GM12878 (cell line): Measurements from ENCODE around the gene SMIM10. TPM values are rescaled to one million over a fixed set of nuclear protein-coding genes. Genes with fewer than 3 reads are reported as not detected.

ENCODE experiments used
- ATAC-seq: fragments of 200-7000 bp; cut with Tn5 transposase; 3 replicates; pipeline ENCODE4 v1.9.1; 2020; ENCODE audit warnings: mild to moderate bottlenecking, moderate library complexity
- BruUV-seq: library from RNA; stranded (reverse); fragments of 400-500 nt; replicated peaks from 2 replicates; lab custom pipeline; 2021; lab: Mats Ljungman, UMichigan
- CTCF ChIA-PET: fragments of 300-600 bp; sonication (Branson Sonifier 250); formaldehyde crosslinking; extraction: SDS; loops from one replicate; lab custom pipeline; 2021; ENCODE audit warnings: inconsistent platforms; lab: Yijun Ruan, JAX
- POLR2A ChIA-PET: fragments of 350-600 bp; formaldehyde crosslinking; extraction: SDS; loops from one replicate; lab custom pipeline; 2021; ENCODE audit warnings: inconsistent platforms; lab: Charles Lee
- RAD21 ChIA-PET: fragments of 300-600 bp; sonication (Branson Sonifier 250); formaldehyde crosslinking; loops from one replicate; lab custom pipeline; 2023; ENCODE audit warnings: antibody characterized with exemption; ENCODE audit not compliant: unreplicated experiment; lab: Charles Lee
- SMC1A ChIA-PET: fragments of 300-600 bp; sonication (Branson Sonifier 250); formaldehyde crosslinking; loops from one replicate; lab custom pipeline; 2023; ENCODE audit not compliant: unreplicated experiment, uncharacterized antibody; lab: Charles Lee
- DNase-seq: peaks from one replicate; pipeline ENCODE4 v3.0.0-alpha.2; 2011; ENCODE audit warnings: low read depth, low spot score
- FAIRE-seq: peaks from 3 replicates; lab custom pipeline; 2011; peaks lifted over from hg19 to GRCh38; lab: Jason Lieb, UNC
- H2AFZ ChIP-seq: 2 replicates; pipeline ENCODE4 v1.6.0; 2011; ENCODE audit warnings: low read depth, low read length, control low read depth; ENCODE audit not compliant: control insufficient read depth
- H3K27ac ChIP-seq: 2 replicates; pipeline ENCODE4 v1.5.1; 2011; ENCODE audit warnings: control low read depth; ENCODE audit not compliant: control insufficient read depth, insufficient read depth
- H3K27me3 ChIP-seq, 2 experiments: replicated peaks in 1 of 2; 2 replicates each; pipeline versions ENCODE4 v1.6.0 to v1.6.1; 2011; ENCODE audit warnings: low read length in 1 of 2; ENCODE audit not compliant: control insufficient read depth in 2 of 2, insufficient read depth in 2 of 2
- H3K36me3 ChIP-seq, 2 experiments: 2 replicates each; pipeline ENCODE4 v1.5.1; 2011; ENCODE audit warnings: low read length in 1 of 2; ENCODE audit not compliant: control insufficient read depth in 2 of 2, insufficient read depth in 2 of 2
- H3K4me1 ChIP-seq: 2 replicates; pipeline ENCODE4 v1.6.1; 2011; ENCODE audit warnings: mild to moderate bottlenecking, low read length, moderate library complexity, mixed read lengths; ENCODE audit not compliant: control insufficient read depth, insufficient read depth
- H3K4me2 ChIP-seq: 2 replicates; pipeline ENCODE4 v1.6.0; 2011; ENCODE audit warnings: control low read depth; ENCODE audit not compliant: control insufficient read depth, insufficient read depth
- H3K4me3 ChIP-seq: fragments of 200-600 bp; sonication (generic); 2 replicates; pipeline ENCODE4 v1.5.1; 2016
- H3K79me2 ChIP-seq: 2 replicates; pipeline ENCODE4 v1.6.0; 2011; ENCODE audit warnings: low read length; ENCODE audit not compliant: control insufficient read depth, insufficient read depth
- H3K9ac ChIP-seq: 2 replicates; pipeline ENCODE4 v1.8.0; 2011; ENCODE audit warnings: low read length, control low read depth, mixed read lengths; ENCODE audit not compliant: control insufficient read depth, insufficient read depth
- H3K9me3 ChIP-seq: replicated peaks from 3 replicates; pipeline ENCODE4 v1.5.1; 2011; ENCODE audit warnings: mild to moderate bottlenecking, low read length; ENCODE audit not compliant: control insufficient read depth, insufficient read depth
- H4K20me1 ChIP-seq: 2 replicates; pipeline ENCODE4 v1.6.0; 2011; ENCODE audit not compliant: control insufficient read depth, insufficient read depth
- CBFB ChIP-seq: IDR thresholded peaks from 2 replicates; pipeline ENCODE4 v1.6.1; 2016; ENCODE audit warnings: antibody characterized with exemption, low read depth
- CEBPZ ChIP-seq: fragments of 150-350 bp; IDR thresholded peaks from 2 replicates; pipeline ENCODE4 v1.6.1; 2016; ENCODE audit warnings: low read depth, low read length
- ETV6 ChIP-seq, 2 experiments: fragments of 450-650 bp in 1 of 2; IDR thresholded peaks in 1 of 2; conservative IDR thresholded peaks in 1 of 2; 2 replicates each; pipeline ENCODE4 v1.6.1; 2014; ENCODE audit warnings: antibody characterized with exemption in 1 of 2, borderline replicate concordance in 1 of 2, low read depth in 1 of 2, mild to moderate bottlenecking in 1 of 2, moderate library complexity in 1 of 2
- HDGF ChIP-seq: fragments of 450-650 bp; IDR thresholded peaks from 2 replicates; pipeline ENCODE4 v1.6.1; 2016; ENCODE audit warnings: antibody characterized with exemption
- MEF2B ChIP-seq: fragments of 450-650 bp; IDR thresholded peaks from 2 replicates; pipeline ENCODE4 v1.6.1; 2018; ENCODE audit warnings: mild to moderate bottlenecking, moderate library complexity; ENCODE audit not compliant: partially characterized antibody, poor library complexity, severe bottlenecking
- MYC ChIP-seq: IDR thresholded peaks from 2 replicates; pipeline ENCODE4 v1.6.1; 2011; ENCODE audit warnings: mild to moderate bottlenecking, low read length, moderate library complexity, inconsistent platforms; ENCODE audit not compliant: insufficient read depth, insufficient replicate concordance, insufficient read length, severe bottlenecking
- NFYA ChIP-seq: IDR thresholded peaks from 2 replicates; pipeline ENCODE4 v1.6.1; 2011; ENCODE audit warnings: low read depth, mild to moderate bottlenecking, low read length, improper control_type of control experiment, borderline replicate concordance
- POLR2AphosphoS5 ChIP-seq: IDR thresholded peaks from 2 replicates; pipeline ENCODE4 v1.6.1; 2011; ENCODE audit warnings: mild to moderate bottlenecking, low read length, inconsistent platforms
- POU2F2 ChIP-seq: IDR thresholded peaks from 3 replicates; pipeline ENCODE4 v1.6.1; 2011; ENCODE audit warnings: low read depth, mild to moderate bottlenecking, low read length, borderline replicate concordance
- PRDM15 ChIP-seq: fragments of 450-650 bp; formaldehyde crosslinking; IDR thresholded peaks from 2 replicates; pipeline ENCODE4 v1.4.0; 2020; ENCODE audit warnings: mild to moderate bottlenecking, moderate library complexity
- RAD21 ChIP-seq: IDR thresholded peaks from 2 replicates; pipeline ENCODE4 v1.6.1; 2011; ENCODE audit warnings: mild to moderate bottlenecking, low read depth, low read length, moderate library complexity; ENCODE audit not compliant: insufficient read depth
- SKIL ChIP-seq: fragments of 450-650 bp; IDR thresholded peaks from 2 replicates; pipeline ENCODE4 v1.6.1; 2017; ENCODE audit warnings: mild to moderate bottlenecking, low read depth, inconsistent platforms; ENCODE audit not compliant: poor library complexity, severe bottlenecking
- SPI1 ChIP-seq: IDR thresholded peaks from 2 replicates; pipeline ENCODE4 v1.6.1; 2011; ENCODE audit warnings: low read depth, mild to moderate bottlenecking, low read length, moderate library complexity, borderline replicate concordance; ENCODE audit not compliant: insufficient read depth
- STAT1 ChIP-seq: fragments of 450-650 bp; conservative IDR thresholded peaks from 2 replicates; pipeline ENCODE4 v1.6.1; 2014; ENCODE audit warnings: antibody characterized with exemption, mild to moderate bottlenecking
- ZNF384 ChIP-seq: IDR thresholded peaks from 2 replicates; pipeline ENCODE4 v1.6.1; 2012; ENCODE audit warnings: low read depth, mild to moderate bottlenecking, low read length, improper control_type of control experiment, borderline replicate concordance
- WGBS: methylation state at CpG from one replicate; pipeline ENCODE4 v1.1.6; 2016; ENCODE audit warnings: low lambda C conversion rate; ENCODE audit not compliant: insufficient replicate concordance, insufficient coverage; ENCODE audit errors: missing lambda C conversion rate; 5-methylcytosine and 5-hydroxymethylcytosine counted together
- in situ Hi-C: fragments of 300-500 bp; cut with MboI; formaldehyde crosslinking; loops from 9 replicates; pipeline ENCODE4 v1.14.3; 2018; ENCODE audit warnings: mixed read lengths
- intact Hi-C: fragments of 100-400 bp; cut with micrococcal nuclease; formaldehyde crosslinking; loops from one replicate; pipeline ENCODE4 v1.14.2; 2022; ENCODE audit not compliant: unreplicated experiment
- polyA plus RNA-seq, 11 experiments: library from polyadenylated mRNA; depleted of rRNA in 4 of 11; unstranded in 6 of 11; stranded (reverse) in 5 of 11; fragments of >200 nt; fragmentation: Nextera tagmentation in 4 of 11; fragmentation: Illumina TruSeq in 1 of 11; extraction: Ambion mirVana in 4 of 11; extraction: Trizol in 1 of 11; gene quantifications; 1 replicate in 1 of 11; 2 replicates in 10 of 11; pipeline versions ENCODE4 v1.2.1 to v1.2.3, GENCODE V29; 2011 to 2016; ENCODE audit warnings: inconsistent platforms in 2 of 11, missing spikeins in 2 of 11, low read depth in 1 of 11
- total RNA-seq, 4 experiments: library from RNA; depleted of rRNA in 3 of 4; stranded (reverse); fragments of >200 nt in 3 of 4; fragmentation: Illumina TruSeq in 1 of 4; extraction: Trizol in 1 of 4; gene quantifications; 2 replicates each; pipeline versions ENCODE4 v1.2.1 to v1.2.3, GENCODE V29; 2013 to 2021

SMIM10 gene
- total and polyA plus RNA-seq, 10 of the 15 experiments (the other 5 are each of a cell fraction or from before 2014, with no cell fraction given): 0.04 to 0.16 (median 0.10) TPM; not detected in 6

- H3K9me3 ChIP-seq: no peaks in the 10 kb centered on the region
- no peaks in the 10 kb centered on the region for H3K36me3 ChIP-seq
- H3K27ac ChIP-seq: no peak overlapping the region
- H3K9ac ChIP-seq: no peak overlapping the region
- ATAC-seq: no peak
- POLR2A ChIA-PET: no interaction called here
- SMC1A ChIA-PET: no interaction called here
- no peaks in the 10 kb centered on the region for H3K4me1 ChIP-seq
- no peaks in the 10 kb centered on the region for H4K20me1 ChIP-seq
- no TSS peak for BruUV-seq
- RAD21 ChIA-PET: no interaction called here
- H3K4me3 ChIP-seq: no peak overlapping the region
- peaks cover 0 to 2% of the 10 kb centered on the region in 2 experiments; a peak in 1 of 4 replicates for H3K27me3 ChIP-seq
- DNase-seq: no peak
- no peak overlapping the region for H2AFZ ChIP-seq
- in situ Hi-C loops: no loop called here
- H3K79me2 ChIP-seq: no peaks in the 10 kb centered on the region
- no peak overlapping the region for H3K4me2 ChIP-seq
- 33% methylated on average over 3 of the region's 3 CpGs for WGBS
- CTCF ChIA-PET: no interaction called here
- no peak for FAIRE-seq
- intact Hi-C loops: no loop called here
- no peak for TF ChIP-seq PRDM15
- no peak for TF ChIP-seq RAD21
- TF ChIP-seq POLR2AphosphoS5: no peak
- TF ChIP-seq POU2F2: no peak
- no peak for TF ChIP-seq MYC
- TF ChIP-seq HDGF: no peak
- TF ChIP-seq NFYA: no peak
- TF ChIP-seq STAT1: no peak
- TF ChIP-seq MEF2B: no peak
- TF ChIP-seq CEBPZ: no peak
- no peak for TF ChIP-seq SPI1
- TF ChIP-seq SKIL: no peak
- no peak for TF ChIP-seq ETV6 (conservative IDR thresholded peaks at IDR 0.05 in 1 of 2, IDR thresholded peaks at IDR 0.05 in 1 of 2; ENCODE audit: borderline replicate concordance in 1 of 2, low read depth in 1 of 2)
- no peak for TF ChIP-seq ZNF384
- no peak for TF ChIP-seq CBFB
Observed at GRCh38 chrX:134981910-134982309, 8.9 kb upstream of the SMIM10 start.
